ENCODE measurements around the gene C10orf120. TPM values are rescaled to one million over a fixed set of nuclear protein-coding genes. Genes with fewer than 3 reads are reported as not detected.

Gene C10orf120
- total RNA-seq, 4 donors from 2014 or later: not detected

GRCh38 chr10:122657255-122657654, 42.4 kb downstream of the C10orf120 start:
- TF ChIP-seq CTCF (IDR thresholded peaks at IDR 0.05; ENCODE audit: low read depth): no peak

- TF ChIP-seq CTCF (IDR thresholded peaks at IDR 0.05; ENCODE audit: low read depth): no peak
These were observed 42.9 kb downstream of the C10orf120 start for GRCh38 chr10:122656741-122657140.

GRCh38 chr10:122656308-122656705, 43.3 kb downstream of the C10orf120 start:
- TF ChIP-seq CTCF (IDR thresholded peaks at IDR 0.05; ENCODE audit: low read depth): no peak

- TF ChIP-seq CTCF (IDR thresholded peaks at IDR 0.05; ENCODE audit: low read depth): no peak
These were observed 43.9 kb downstream of the C10orf120 start for GRCh38 chr10:122655524-122656307.

- TF ChIP-seq CTCF (IDR thresholded peaks at IDR 0.05; ENCODE audit: low read depth): no peak
These were observed 49.3 kb downstream of the C10orf120 start for GRCh38 chr10:122650331-122650730.

GRCh38 chr10:122649903-122650302, 49.7 kb downstream of the C10orf120 start:
- no peak for TF ChIP-seq CTCF (IDR thresholded peaks at IDR 0.05; ENCODE audit: low read depth)

GRCh38 chr10:122648599-122649428, 50.8 kb downstream of the C10orf120 start:
- TF ChIP-seq CTCF (IDR thresholded peaks at IDR 0.05; ENCODE audit: low read depth): no peak

Data from subcutaneous adipose tissue (tissue), 4 donors.